GM18873 (cell line): ENCODE measurements around the gene SMYD4.

Source experiments
- ATAC-seq: cut with Tn5 transposase; IDR thresholded peaks from one replicate; pipeline ENCODE4 v1.9.1; 2021; ENCODE audit warnings: mild to moderate bottlenecking, moderate library complexity, moderate number of reproducible peaks; ENCODE audit not compliant: unreplicated experiment, low FRiP score

Gene SMYD4

GRCh38 chr17:1736348-1737281 is 93.1 kb downstream of the SMYD4 start:
- ATAC-seq = no peak

- no peak for ATAC-seq
These were observed 93.8 kb downstream of the SMYD4 start for GRCh38 chr17:1735834-1736347.

- no peak for ATAC-seq
These were observed 94.3 kb downstream of the SMYD4 start for GRCh38 chr17:1735418-1735817.

GRCh38 chr17:1733759-1734158 is 95.9 kb downstream of the SMYD4 start:
- no peak for ATAC-seq

GRCh38 chr17:1732833-1733321 is 96.8 kb downstream of the SMYD4 start:
- no peak for ATAC-seq

DNA sequence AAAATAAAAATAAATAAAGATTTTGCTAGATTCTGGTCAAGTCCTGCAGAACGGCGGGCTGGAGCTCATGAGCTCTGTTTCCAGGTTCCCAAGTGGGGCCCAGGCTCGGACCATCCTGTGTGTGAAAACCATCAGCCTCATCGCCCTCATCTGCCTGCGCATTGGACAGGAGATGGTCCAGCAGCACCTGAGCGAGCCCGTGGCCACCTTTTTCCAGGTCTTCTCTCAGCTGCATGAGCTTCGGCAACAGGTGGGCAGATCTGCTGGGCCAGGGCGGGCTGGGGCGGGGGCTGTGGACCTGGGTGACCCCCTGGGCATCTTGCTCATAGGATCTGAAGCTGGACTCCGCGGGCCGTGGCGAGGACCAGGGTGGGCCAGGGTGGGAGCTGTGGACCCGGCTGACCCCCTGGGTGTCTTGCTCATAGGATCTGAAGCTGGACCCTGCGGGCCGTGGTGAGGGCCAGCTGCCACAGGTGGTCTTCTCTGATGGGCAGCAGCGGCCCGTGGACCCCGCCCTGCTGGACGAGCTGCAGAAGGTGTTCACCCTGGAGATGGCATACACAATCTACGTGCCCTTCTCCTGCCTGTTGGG is 97.4 kb downstream of the SMYD4 start:
- no peak for ATAC-seq

- ATAC-seq = no peak
These were observed 98.6 kb downstream of the SMYD4 start for GRCh38 chr17:1731194-1731506.

- no peak for ATAC-seq
These were observed 99.1 kb downstream of the SMYD4 start for GRCh38 chr17:1730326-1731193.

DNA sequence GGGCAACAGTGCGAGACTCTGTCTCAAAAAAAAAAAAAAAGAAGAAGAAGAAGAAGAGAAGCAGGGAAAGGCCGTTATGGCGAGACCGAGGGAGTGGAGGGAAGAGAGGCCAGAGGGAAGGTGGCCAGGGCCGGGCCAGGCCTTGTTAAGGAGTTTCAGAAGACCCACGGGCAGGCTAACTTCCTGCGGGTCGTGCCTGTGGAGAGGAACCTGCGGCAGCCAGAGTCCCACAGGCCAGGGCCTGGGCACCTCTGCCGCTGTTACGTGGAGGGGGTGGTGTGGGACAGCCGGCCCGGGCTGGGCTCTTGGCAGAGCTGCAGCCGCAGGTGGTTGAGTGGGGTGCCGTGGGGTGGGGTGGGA is 99.8 kb downstream of the SMYD4 start:
- ATAC-seq = no peak
